ENCODE measurements around the gene PRKN.

- TF ChIP-seq CTCF (IDR thresholded peaks at IDR 0.05) (no peak), ZFX (IDR thresholded peaks at IDR 0.05; ENCODE audit: borderline replicate concordance) (no peak)
Observed at GRCh38 chr6:161543684-161544309, 1183.8 kb downstream of the PRKN start.

Data from 22Rv1 (cell line).